CD14-positive monocyte (primary cell): ENCODE data around the gene C3orf62. TPM values are rescaled to one million over a fixed set of nuclear protein-coding genes. Genes with fewer than 3 reads are reported as not detected.

Experiments
- DNase-seq, 3 donors: peaks; one replicate each; pipeline ENCODE4 v3.0.0-alpha.2; 2011 to 2022
- H2AFZ ChIP-seq: 2 replicates; pipeline ENCODE4 v1.6.0; 2012; ENCODE audit warnings: mild to moderate bottlenecking, low read depth, low read length, inconsistent platforms; ENCODE audit not compliant: insufficient read depth, poor library complexity, severe bottlenecking
- H3K27ac ChIP-seq, 2 donors: 1 replicate in 1 of 2; 2 replicates in 1 of 2; pipeline ENCODE4 v1.5.1; 2012 to 2013; ENCODE audit warnings: low read length in 2 of 2, control low read depth in 1 of 2, inconsistent platforms in 1 of 2, low read depth in 1 of 2, mild to moderate bottlenecking in 1 of 2
- H3K27me3 ChIP-seq, 2 donors: one replicate each; pipeline versions ENCODE4 v1.6.0 to v1.6.1; 2011 to 2013; ENCODE audit warnings: low read length in 2 of 2; ENCODE audit not compliant: control insufficient read depth in 2 of 2, insufficient read depth in 2 of 2
- H3K36me3 ChIP-seq, 2 donors: replicated peaks in 1 of 2; 1 replicate in 1 of 2; 2 replicates in 1 of 2; pipeline versions ENCODE4 v1.5.1 to v1.6.1; 2012 to 2013; ENCODE audit warnings: low read length in 2 of 2, control low read depth in 1 of 2, inconsistent platforms in 1 of 2, mild to moderate bottlenecking in 1 of 2; ENCODE audit not compliant: insufficient read depth in 2 of 2, control insufficient read depth in 1 of 2
- H3K4me1 ChIP-seq, 2 donors: 1 replicate in 1 of 2; 2 replicates in 1 of 2; pipeline versions ENCODE4 v1.5.1 to v1.6.1; 2012 to 2013; ENCODE audit warnings: low read length in 2 of 2, control low read depth in 1 of 2, inconsistent platforms in 1 of 2, mild to moderate bottlenecking in 1 of 2, moderate library complexity in 1 of 2; ENCODE audit not compliant: insufficient read depth in 2 of 2, control insufficient read depth in 1 of 2
- H3K4me2 ChIP-seq: replicated peaks from 2 replicates; pipeline ENCODE3; 2012; ENCODE audit warnings: low read length, moderate library complexity, mild to moderate bottlenecking; ENCODE audit not compliant: poor library complexity, severe bottlenecking; ENCODE audit errors: extremely low read depth
- H3K4me3 ChIP-seq, 3 experiments: fragments of 200-600 bp in 1 of 3; sonication (generic) in 1 of 3; replicated peaks in 1 of 3; 1 replicate in 2 of 3; 2 replicates in 1 of 3; pipeline ENCODE4 v1.5.1; 2011 to 2013; ENCODE audit warnings: low read length in 3 of 3, mild to moderate bottlenecking in 3 of 3, control low read depth in 2 of 3, low read depth in 2 of 3, inconsistent platforms in 1 of 3, moderate library complexity in 1 of 3
- H3K79me2 ChIP-seq: 2 replicates; pipeline ENCODE4 v1.6.0; 2012; ENCODE audit warnings: mild to moderate bottlenecking, control low read depth, inconsistent platforms, low read length, moderate library complexity; ENCODE audit not compliant: insufficient read depth
- H3K9ac ChIP-seq: 2 replicates; pipeline ENCODE4 v1.6.0; 2017; ENCODE audit warnings: low read length, mild to moderate bottlenecking; ENCODE audit not compliant: insufficient read depth, poor library complexity, severe bottlenecking
- H3K9me3 ChIP-seq, 2 donors: replicated peaks in 1 of 2; 1 replicate in 1 of 2; 2 replicates in 1 of 2; pipeline versions ENCODE4 v1.5.1 to v1.6.1; 2012 to 2013; ENCODE audit warnings: low read length in 2 of 2, control low read depth in 1 of 2; ENCODE audit not compliant: control insufficient read depth in 1 of 2, insufficient read depth in 1 of 2
- H4K20me1 ChIP-seq: 2 replicates; pipeline ENCODE4 v1.6.0; 2012; ENCODE audit warnings: mild to moderate bottlenecking, low read length, control low read depth, moderate library complexity; ENCODE audit not compliant: insufficient read depth
- H3K27ac Mint-ChIP-seq, 7 donors: one replicate each; pipeline ENCODE4 v1.8.0; 2020; ENCODE audit warnings: mild to moderate bottlenecking in 7 of 7, mixed read lengths in 7 of 7, moderate library complexity in 6 of 7, inconsistent platforms in 2 of 7
- H3K27me3 Mint-ChIP-seq, 3 donors: one replicate each; pipeline ENCODE4 v1.8.0; 2021 to 2022; ENCODE audit warnings: low read depth in 3 of 3, mild to moderate bottlenecking in 3 of 3, mixed read lengths in 3 of 3, moderate library complexity in 3 of 3, inconsistent platforms in 1 of 3
- H3K36me3 Mint-ChIP-seq, 2 donors: one replicate each; pipeline ENCODE4 v1.8.0; 2020; ENCODE audit warnings: mixed read lengths in 2 of 2, inconsistent platforms in 1 of 2, mild to moderate bottlenecking in 1 of 2
- H3K4me1 Mint-ChIP-seq: one replicate; pipeline ENCODE4 v1.8.0; 2020; ENCODE audit warnings: mild to moderate bottlenecking, mixed read lengths
- H3K4me3 Mint-ChIP-seq, 2 donors: one replicate each; pipeline ENCODE4 v1.8.0; 2020; ENCODE audit warnings: mild to moderate bottlenecking in 2 of 2, mixed read lengths in 2 of 2, moderate library complexity in 1 of 2
- H3K9me3 Mint-ChIP-seq, 7 donors: one replicate each; pipeline ENCODE4 v1.8.0; 2020 to 2022; ENCODE audit warnings: mixed read lengths in 7 of 7, mild to moderate bottlenecking in 6 of 7, moderate library complexity in 6 of 7, inconsistent platforms in 2 of 7
- CTCF ChIP-seq: fragments of 200-600 bp; IDR thresholded peaks from one replicate; pipeline ENCODE4 v1.8.0; 2022; ENCODE audit warnings: antibody characterized with exemption, mild to moderate bottlenecking
- WGBS: methylation state at CpG from one replicate; pipeline ENCODE4 v1.1.5; 2013; ENCODE audit warnings: missing lambda C conversion rate; ENCODE audit not compliant: insufficient coverage; 5-methylcytosine and 5-hydroxymethylcytosine counted together
- intact Hi-C, 2 donors: fragments of 100-400 bp; cut with micrococcal nuclease; formaldehyde crosslinking; loops; one replicate each; pipeline versions ENCODE4 v1.15.0 to v1.15.1; 2023
- polyA plus RNA-seq, 3 donors: library from polyadenylated mRNA; depleted of rRNA in 1 of 3; unstranded in 2 of 3; stranded (reverse) in 1 of 3; fragments of 300-500 nt in 2 of 3; fragments of >200 nt in 1 of 3; fragmentation: Illumina TruSeq in 2 of 3; gene quantifications; 1 replicate in 2 of 3; 2 replicates in 1 of 3; pipeline ENCODE4 v1.2.3, GENCODE V29; 2012 to 2021

Gene C3orf62
- polyA plus RNA-seq, 3 donors, result 0.60 to 15.7 (median 1.0) TPM

- H3K27me3 ChIP-seq, result no peaks in the 10 kb centered on the region
- no peak overlapping the region for H3K4me3 Mint-ChIP-seq
- peaks cover 25% of the 10 kb centered on the region for H3K4me1 Mint-ChIP-seq
- peak overlapping the region in 2 of 7 donors; percentile 32 to 45 for H3K27ac Mint-ChIP-seq
- peaks cover 0 to 5% (median 0%) of the 10 kb centered on the region in 7 donors for H3K9me3 Mint-ChIP-seq
- no peak for TF ChIP-seq CTCF
- intact Hi-C loops, result loop anchor here in 1 of 2 donors (5.0 kb wide), 1 partner anchor 107 kb away; the partner anchor contains the start of gene KLHDC8B
- H3K4me1 ChIP-seq, result peaks cover 21 to 25% of the 10 kb centered on the region in 2 donors
- peaks cover 49 to 68% of the 10 kb centered on the region in 2 donors for H3K36me3 ChIP-seq
- no peak overlapping the region for H3K9ac ChIP-seq
- no peaks in the 10 kb centered on the region for H3K9me3 ChIP-seq
- H3K27me3 Mint-ChIP-seq, result peaks cover 0 to 2% (median 0%) of the 10 kb centered on the region in 3 donors
- peaks cover 4% of the 10 kb centered on the region for H4K20me1 ChIP-seq
- H3K36me3 Mint-ChIP-seq, result peaks cover 53 to 72% of the 10 kb centered on the region in 2 donors
- H2AFZ ChIP-seq, result no peak overlapping the region
- no peak overlapping the region for H3K4me3 ChIP-seq
- H3K27ac ChIP-seq, result no peak overlapping the region
- no peak for DNase-seq
- no peaks in the 10 kb centered on the region for H3K79me2 ChIP-seq
- H3K4me2 ChIP-seq, result no peak overlapping the region
Observed at GRCh38 chr3:49279376-49279775, 2.3 kb upstream of the C3orf62 start.

- no peak overlapping the region for H3K4me3 Mint-ChIP-seq
- no peak overlapping the region for H3K27ac ChIP-seq
- 74% methylated on average over 2 of the region's 4 CpGs for WGBS
Observed at GRCh38 chr3:49278548-49278947, 1.5 kb upstream of the C3orf62 start.

More at GRCh38 chr3:49278548-49278947, 1.5 kb upstream of the C3orf62 start:
- peaks cover 25% of the 10 kb centered on the region for H3K4me1 Mint-ChIP-seq
- H3K27me3 ChIP-seq, result no peaks in the 10 kb centered on the region
- peaks cover 41 to 63% of the 10 kb centered on the region in 2 donors for H3K36me3 ChIP-seq
- no peak overlapping the region for H3K9ac ChIP-seq
- H3K79me2 ChIP-seq, result no peaks in the 10 kb centered on the region
- peaks cover 4% of the 10 kb centered on the region for H4K20me1 ChIP-seq
- intact Hi-C loops, result loop anchor here in 1 of 2 donors (5.0 kb wide), 1 partner anchor 106 kb away; the partner anchor contains the start of gene KLHDC8B
- no peak for TF ChIP-seq CTCF
- H3K4me2 ChIP-seq, result no peak overlapping the region
- H3K27ac Mint-ChIP-seq, result peak overlapping the region in 1 of 7 donors; percentile 8
- H3K9me3 ChIP-seq, result no peaks in the 10 kb centered on the region
- no peak for DNase-seq
- peaks cover 45 to 68% of the 10 kb centered on the region in 2 donors for H3K36me3 Mint-ChIP-seq
- peaks cover 0 to 5% (median 0%) of the 10 kb centered on the region in 7 donors for H3K9me3 Mint-ChIP-seq
- H3K4me3 ChIP-seq, result no peak overlapping the region
- peaks cover 21 to 25% of the 10 kb centered on the region in 2 donors for H3K4me1 ChIP-seq
- no peak overlapping the region for H2AFZ ChIP-seq
- H3K27me3 Mint-ChIP-seq, result peaks cover 0 to 2% (median 0%) of the 10 kb centered on the region in 3 donors
